Activated CD8-positive, alpha-beta memory T cell treated with anti-CD3 and anti-CD28 coated beads, Interleukin-2, amount 10 ng/mL, durations not matched to agents 7 days and 5 days (primary cell): ENCODE data around the gene MYBL2. TPM values are rescaled to one million over a fixed set of nuclear protein-coding genes. Genes with fewer than 3 reads are reported as not detected.
A peak's percentile ranks its signal among the peaks of the same experiment; 100 is the strongest.

Experiments
- ATAC-seq: fragments of 150-1000 bp; cut with Tn5 transposase; one replicate; pipeline ENCODE4 v1.10.0; 2021; ENCODE audit warnings: moderate library complexity
- CTCF ChIA-PET: fragments of 350-600 bp; sonication (Branson Sonifier 250); formaldehyde crosslinking; loops from one replicate; lab custom pipeline; 2021; ENCODE audit warnings: antibody characterized with exemption; lab: Charles Lee
- DNase-seq: peaks from one replicate; pipeline ENCODE4 v3.0.0-alpha.2; 2020
- H3K27ac Mint-ChIP-seq: one replicate; pipeline ENCODE4 v1.8.0; 2021; ENCODE audit warnings: mild to moderate bottlenecking, mixed read lengths
- H3K27me3 Mint-ChIP-seq: one replicate; pipeline ENCODE4 v1.8.0; 2021; ENCODE audit warnings: mixed read lengths
- H3K36me3 Mint-ChIP-seq: one replicate; pipeline ENCODE4 v1.8.0; 2021; ENCODE audit warnings: mild to moderate bottlenecking, mixed read lengths
- H3K4me1 Mint-ChIP-seq: one replicate; pipeline ENCODE4 v1.8.0; 2021; ENCODE audit warnings: mixed read lengths
- H3K4me3 Mint-ChIP-seq: one replicate; pipeline ENCODE4 v1.8.0; 2021; ENCODE audit warnings: mild to moderate bottlenecking, moderate library complexity, mixed read lengths
- H3K9me3 Mint-ChIP-seq: one replicate; pipeline ENCODE4 v1.8.0; 2022; ENCODE audit warnings: low read depth, mixed read lengths
- total RNA-seq, 2 experiments: library from RNA; stranded (reverse); gene quantifications; one replicate each; pipeline ENCODE4 v1.2.3, GENCODE V29; 2021

MYBL2 gene
- total RNA-seq, 2 experiments from 2014 or later, result 114 to 118 TPM

DNA sequence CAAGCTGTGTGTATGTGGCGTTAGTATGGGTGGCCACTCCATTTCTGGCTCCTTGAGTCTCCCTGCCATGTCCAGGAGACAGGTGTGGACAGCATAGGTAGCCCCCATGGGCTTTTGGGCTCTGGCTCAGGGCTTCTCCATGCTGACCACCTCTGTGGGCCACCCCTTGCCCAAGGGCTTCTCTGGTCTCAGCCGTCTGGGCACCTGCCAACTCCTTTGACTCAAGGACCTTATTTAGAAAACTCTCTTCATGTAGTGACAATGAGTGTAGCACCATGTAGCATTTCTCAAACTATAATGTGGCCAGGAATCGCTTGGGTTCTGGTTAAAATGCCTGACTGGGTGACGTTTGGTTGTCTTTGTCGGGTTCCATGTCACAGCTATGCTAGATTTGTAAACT is 65.0 kb downstream of the MYBL2 start:
- H3K27me3 Mint-ChIP-seq, result peaks cover 10% of the 10 kb centered on the region
- CTCF ChIA-PET, result interaction anchor here (0.7 kb wide), 1 partner anchor 287 kb away, joined by 3 read pairs; no protein-coding TSS in a partner anchor
- no peak overlapping the region for H3K27ac Mint-ChIP-seq

DNA sequence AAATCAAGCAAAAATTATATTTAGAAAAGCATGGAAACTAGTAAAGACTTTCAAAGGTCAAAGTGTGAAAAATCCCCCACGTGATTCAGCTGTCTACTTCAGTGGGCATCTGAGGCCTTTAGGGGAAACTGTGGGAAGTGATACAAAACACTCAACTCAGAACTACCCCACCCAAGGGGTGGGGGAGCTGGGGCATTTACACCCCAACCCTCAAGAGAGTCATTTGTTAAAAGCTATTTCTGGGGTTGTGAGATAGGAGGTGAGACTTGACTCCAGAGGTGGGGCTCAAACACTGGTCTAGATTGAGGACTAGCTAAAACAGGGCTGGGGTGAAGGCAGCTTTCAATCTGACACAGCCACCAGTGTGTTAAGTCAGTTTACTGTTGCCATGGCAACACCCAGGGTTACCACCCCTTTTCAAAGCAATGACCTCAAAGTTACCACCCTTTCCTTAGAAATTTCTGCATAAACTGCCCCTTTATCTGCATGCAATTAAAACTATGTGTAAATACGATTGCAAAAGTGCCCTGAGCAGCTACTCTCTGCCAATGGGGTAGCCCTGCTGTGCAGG is 69.8 kb downstream of the MYBL2 start:
- DNase-seq (peak; percentile 71), ATAC-seq (peak; percentile 89)
- CTCF ChIA-PET, result interaction anchor here (1.0 to 1.8 kb wide), 2 partner anchors 12 to 356 kb away, joined by 4 to 9 read pairs; no protein-coding TSS in a partner anchor
- Mint-ChIP-seq H3K36me3 (no peaks in the 10 kb centered on the region), H3K9me3 (no peaks in the 10 kb centered on the region), H3K27me3 (peaks cover 17% of the 10 kb centered on the region), H3K4me1 (peaks cover 17% of the 10 kb centered on the region), H3K4me3 (no peak overlapping the region), H3K27ac (peak overlapping the region; percentile 4)

More for the DNA sequence above, 65.0 kb downstream of the MYBL2 start:
- DNase-seq, result no peak
- Mint-ChIP-seq H3K9me3 (peaks cover 2% of the 10 kb centered on the region), H3K4me3 (no peak overlapping the region), H3K36me3 (peaks cover 2% of the 10 kb centered on the region), H3K4me1 (peaks cover 26% of the 10 kb centered on the region)
- ATAC-seq, result no peak

DNA sequence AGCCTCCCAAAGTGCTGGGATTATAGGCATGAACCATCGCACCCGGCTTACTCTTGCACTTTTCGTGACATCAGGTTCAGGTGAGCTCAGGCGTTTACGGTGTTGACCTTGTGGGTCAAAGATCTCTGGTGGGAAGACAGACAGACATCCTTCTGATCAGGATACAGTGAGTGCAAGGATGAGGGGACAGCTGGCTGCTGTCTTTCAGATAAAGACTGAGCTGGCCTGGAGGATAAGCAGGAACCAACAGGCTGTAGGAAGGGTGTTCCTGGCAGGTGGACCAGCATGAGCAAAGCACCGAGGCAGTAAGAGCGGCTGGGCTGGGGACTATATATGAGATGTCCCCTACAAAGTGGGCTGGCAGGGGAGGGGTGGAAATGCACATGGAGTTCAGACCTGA is 71.0 kb downstream of the MYBL2 start:
- H3K4me3 Mint-ChIP-seq, result no peak overlapping the region
- CTCF ChIA-PET, result interaction anchor here (1.8 kb wide), 1 partner anchor 11 kb away, joined by 9 read pairs; no protein-coding TSS in a partner anchor

DNA sequence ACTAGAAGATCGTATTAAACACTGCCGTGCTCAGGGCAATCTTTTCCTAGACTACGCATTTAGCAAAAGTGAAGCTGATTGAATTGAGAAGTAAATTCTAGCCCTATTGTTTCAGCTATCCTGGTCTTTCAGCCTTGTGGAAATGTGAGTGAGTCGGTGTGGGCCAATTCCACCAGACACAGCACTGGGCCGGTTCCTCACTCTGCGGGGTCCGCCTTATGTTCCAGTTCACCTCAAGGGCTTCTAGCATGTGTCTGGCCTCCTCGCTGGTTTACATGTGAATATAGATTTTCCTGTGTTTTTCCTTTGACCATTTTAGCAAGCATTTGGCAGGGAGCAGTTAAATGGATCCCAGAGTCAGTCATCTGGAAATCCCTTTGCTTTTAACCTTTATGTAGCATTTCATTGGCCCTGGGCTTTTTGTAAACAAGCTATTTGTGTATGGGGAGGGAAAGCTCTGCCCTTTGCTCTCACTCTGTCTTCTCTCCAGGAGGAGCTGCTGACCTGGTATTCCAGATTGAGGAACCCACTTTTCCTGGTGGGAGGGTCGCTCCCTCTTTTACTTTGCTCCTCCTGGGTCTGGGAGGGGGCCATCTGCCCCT is 72.3 kb downstream of the MYBL2 start:
- Mint-ChIP-seq H3K9me3 (no peaks in the 10 kb centered on the region), H3K27ac (no peak overlapping the region), H3K36me3 (no peaks in the 10 kb centered on the region), H3K4me1 (peaks cover 14% of the 10 kb centered on the region), H3K27me3 (peaks cover 25% of the 10 kb centered on the region), H3K4me3 (no peak overlapping the region)
- DNase-seq, result no peak
- CTCF ChIA-PET, result interaction anchor here (0.7 kb wide), 1 partner anchor 11 kb away, joined by 3 read pairs; no protein-coding TSS in a partner anchor
- no peak for ATAC-seq

More for the DNA sequence above, 71.0 kb downstream of the MYBL2 start:
- ATAC-seq (no peak), DNase-seq (no peak)
- Mint-ChIP-seq H3K27me3 (peaks cover 19% of the 10 kb centered on the region), H3K27ac (no peak overlapping the region), H3K9me3 (no peaks in the 10 kb centered on the region), H3K4me1 (peaks cover 17% of the 10 kb centered on the region), H3K36me3 (no peaks in the 10 kb centered on the region)

DNA sequence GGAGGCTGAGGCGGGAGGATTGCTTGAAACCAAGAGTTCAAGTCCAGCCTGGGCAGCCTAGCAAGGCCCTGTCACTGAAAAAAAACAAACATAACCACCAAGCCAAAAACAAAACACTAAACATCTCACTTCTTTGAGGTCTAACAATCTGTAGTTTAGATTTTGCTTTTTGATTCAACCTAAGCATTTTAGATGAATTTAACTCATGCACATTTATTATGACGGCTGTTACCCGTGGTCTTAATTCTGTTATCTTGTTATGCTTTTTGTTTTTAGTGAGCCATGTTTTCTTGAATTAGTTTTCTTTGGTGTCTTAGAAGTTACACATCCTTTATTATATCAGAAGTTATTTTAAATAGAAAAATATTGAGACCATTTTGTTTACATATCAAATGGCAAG is 73.7 kb downstream of the MYBL2 start:
- Mint-ChIP-seq H3K36me3 (no peaks in the 10 kb centered on the region), H3K27ac (no peak overlapping the region), H3K4me3 (no peak overlapping the region), H3K9me3 (no peaks in the 10 kb centered on the region), H3K4me1 (peaks cover 14% of the 10 kb centered on the region), H3K27me3 (peaks cover 27% of the 10 kb centered on the region)
- DNase-seq (no peak), ATAC-seq (no peak)
- CTCF ChIA-PET, result no interaction called here

DNA sequence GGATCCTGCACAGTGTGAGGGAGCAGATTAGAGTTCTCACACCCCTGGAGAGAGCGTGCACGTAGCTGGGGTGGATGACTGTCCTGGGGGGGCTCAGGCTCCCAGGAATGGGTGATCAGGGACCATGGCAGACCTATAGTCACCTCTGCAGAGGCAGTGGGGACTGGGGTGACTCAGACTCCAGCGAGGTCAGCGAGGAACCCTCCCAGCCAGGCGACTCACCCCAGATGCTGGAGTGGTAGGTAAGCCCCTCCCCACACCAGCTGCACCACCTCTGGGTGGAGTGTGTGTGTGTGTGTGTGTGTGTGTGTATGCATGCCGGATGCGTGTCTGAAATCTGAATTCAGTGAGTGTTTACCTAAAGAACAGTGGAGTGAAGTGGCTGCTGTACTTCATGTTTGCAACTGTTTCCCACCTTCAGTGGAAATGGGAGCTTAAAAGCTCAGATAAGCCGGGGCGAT is 77.3 kb downstream of the MYBL2 start:
- CTCF ChIA-PET, result no interaction called here
- ATAC-seq (no peak), DNase-seq (no peak)
- Mint-ChIP-seq H3K4me3 (no peak overlapping the region), H3K4me1 (peaks cover 8% of the 10 kb centered on the region), H3K27me3 (peaks cover 39% of the 10 kb centered on the region), H3K27ac (no peak overlapping the region), H3K36me3 (peaks cover 2% of the 10 kb centered on the region), H3K9me3 (no peaks in the 10 kb centered on the region)

DNA sequence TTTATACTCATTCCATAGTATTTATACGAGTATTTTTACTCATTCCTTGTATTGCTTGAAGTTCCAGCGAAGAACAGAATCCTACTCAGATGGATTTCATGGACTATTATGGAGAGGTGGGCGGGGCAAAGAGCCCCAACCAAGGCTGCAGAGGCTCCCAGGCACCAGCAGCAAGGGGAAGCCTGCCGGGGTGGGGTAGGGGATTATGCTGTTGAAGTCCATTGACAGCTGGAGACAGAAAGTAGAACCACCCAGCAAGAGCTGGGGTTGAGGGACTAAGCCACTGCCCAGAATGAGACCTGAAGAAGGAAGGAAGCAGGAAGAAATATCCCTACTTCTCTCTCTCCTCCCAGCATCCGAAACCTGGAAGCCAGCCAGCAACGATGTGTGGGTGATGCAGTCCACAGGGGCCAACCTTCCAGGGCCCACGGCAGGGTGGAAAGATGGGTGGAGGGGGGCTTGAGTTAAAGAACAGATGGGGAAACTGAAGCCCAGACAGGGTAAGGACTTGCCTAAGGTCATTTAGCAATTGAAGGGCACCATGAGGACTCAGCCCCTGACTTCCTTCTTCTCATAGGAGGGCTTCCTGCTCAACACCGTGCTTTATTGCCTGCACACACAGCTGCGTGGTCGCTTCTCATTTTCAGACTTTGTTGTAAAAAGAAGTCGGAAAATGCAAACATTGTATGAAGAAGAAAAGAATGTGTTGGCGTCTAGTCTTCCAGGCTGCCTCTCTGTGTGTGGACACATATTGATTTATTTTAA is 78.2 kb downstream of the MYBL2 start:
- ATAC-seq (no peak), DNase-seq (no peak)
- Mint-ChIP-seq H3K27ac (no peak overlapping the region), H3K4me3 (no peak overlapping the region), H3K27me3 (peaks cover 39% of the 10 kb centered on the region), H3K9me3 (no peaks in the 10 kb centered on the region), H3K36me3 (peaks cover 2% of the 10 kb centered on the region), H3K4me1 (peaks cover 16% of the 10 kb centered on the region)
- CTCF ChIA-PET, result no interaction called here

DNA sequence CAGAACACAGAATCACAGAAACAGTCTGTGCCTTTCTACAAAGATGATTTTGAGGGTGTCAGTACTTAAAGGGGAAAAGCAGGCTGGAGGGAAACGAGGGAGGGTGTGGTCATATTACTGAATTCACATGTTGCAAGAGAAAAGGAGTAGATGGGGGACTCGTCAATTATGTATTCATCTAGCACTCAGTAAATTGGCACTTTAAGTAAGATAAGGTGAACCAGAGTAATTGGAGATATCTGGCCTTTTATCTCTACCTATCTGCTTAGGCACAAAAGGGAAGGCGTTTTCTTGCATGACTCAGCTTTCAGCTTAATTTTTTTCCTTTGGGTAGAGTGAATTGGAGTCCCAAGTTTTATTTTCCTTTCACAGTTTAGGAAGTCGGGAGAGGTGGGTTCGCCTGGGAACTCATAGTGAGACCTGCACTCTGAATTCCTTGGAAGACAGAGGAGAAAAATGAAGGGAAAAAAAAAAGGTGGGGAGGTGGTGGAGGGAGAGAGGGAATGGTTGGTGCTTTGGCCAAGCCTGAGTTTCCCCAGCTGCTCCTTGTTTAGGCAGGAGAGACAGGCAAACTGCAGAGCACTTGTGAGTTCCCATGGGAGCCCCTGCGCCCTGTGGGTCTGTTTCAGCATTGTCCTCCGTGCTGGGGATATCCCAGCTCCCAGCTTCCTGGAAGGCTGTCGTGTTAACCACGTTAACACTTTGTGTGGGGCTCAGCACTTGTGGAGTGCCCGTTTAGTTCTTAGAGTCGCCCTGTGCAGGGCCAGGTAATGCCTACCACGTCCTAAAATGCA is 79.6 kb downstream of the MYBL2 start:
- Mint-ChIP-seq H3K4me3 (no peak overlapping the region), H3K27me3 (peaks cover 33% of the 10 kb centered on the region), H3K27ac (no peak overlapping the region), H3K9me3 (no peaks in the 10 kb centered on the region), H3K4me1 (peaks cover 28% of the 10 kb centered on the region), H3K36me3 (peaks cover 3% of the 10 kb centered on the region)
- DNase-seq (no peak), ATAC-seq (no peak)
- CTCF ChIA-PET, result no interaction called here

DNA sequence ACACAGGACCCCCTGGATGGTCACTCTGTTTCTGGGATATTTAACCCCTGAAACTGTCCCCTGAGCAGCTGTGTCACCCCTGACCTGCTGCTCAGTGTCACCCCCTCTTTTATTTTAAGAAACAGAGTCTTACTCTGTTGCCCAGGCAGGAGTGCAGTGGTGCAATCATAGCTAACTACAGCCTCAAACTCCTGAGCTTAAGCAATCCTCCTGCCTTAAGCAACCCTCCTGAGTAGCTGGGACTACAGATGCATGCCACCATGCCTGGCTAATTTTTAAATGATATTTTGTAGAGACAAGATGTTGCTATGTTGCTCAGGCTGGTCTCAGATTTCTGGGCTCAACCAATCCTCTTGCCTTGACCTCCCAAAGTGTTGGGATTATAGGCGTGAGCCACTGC is 81.4 kb downstream of the MYBL2 start:
- peaks cover 19% of the 10 kb centered on the region for H3K27me3 Mint-ChIP-seq
- H3K4me3 Mint-ChIP-seq, result no peak overlapping the region
- CTCF ChIA-PET, result interaction anchor here (0.7 to 5.2 kb wide), 8 partner anchors 11 to 344 kb away, joined by 3 to 101 read pairs (median 4); no protein-coding TSS in a partner anchor
- H3K4me1 Mint-ChIP-seq, result peaks cover 45% of the 10 kb centered on the region
- no peaks in the 10 kb centered on the region for H3K9me3 Mint-ChIP-seq
- DNase-seq, result no peak
- H3K36me3 Mint-ChIP-seq, result peaks cover 6% of the 10 kb centered on the region
- no peak overlapping the region for H3K27ac Mint-ChIP-seq
- no peak for ATAC-seq

DNA sequence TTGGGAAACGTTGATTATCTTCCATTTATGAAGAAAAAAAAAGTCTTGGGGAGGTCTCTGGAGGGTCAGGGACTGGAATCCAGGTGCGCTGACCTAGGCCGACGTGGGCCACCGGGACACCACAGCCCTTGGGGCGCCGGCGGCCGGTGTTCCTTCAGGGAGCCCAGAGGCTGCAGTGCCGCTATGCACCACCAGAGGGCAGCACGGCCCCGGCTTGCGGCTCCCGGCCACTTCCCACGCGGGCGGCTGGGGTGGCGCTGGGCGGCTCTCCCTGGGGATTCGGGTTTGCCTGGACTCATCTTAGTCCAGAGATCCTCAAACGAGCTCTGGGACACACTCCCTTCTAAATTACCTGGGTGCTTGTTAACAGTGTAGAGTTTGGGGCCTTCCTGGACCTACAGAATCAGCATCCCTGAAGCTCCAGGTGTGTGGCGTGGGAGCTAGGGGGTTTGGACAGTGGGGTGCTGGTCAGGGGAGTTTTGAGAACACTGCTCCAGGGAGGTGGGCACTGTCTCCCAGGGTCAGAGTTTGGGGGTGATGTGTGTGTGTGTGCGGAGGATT is 82.9 kb downstream of the MYBL2 start:
- Mint-ChIP-seq H3K4me3 (no peak overlapping the region), H3K9me3 (no peaks in the 10 kb centered on the region), H3K36me3 (peaks cover 17% of the 10 kb centered on the region), H3K4me1 (peaks cover 50% of the 10 kb centered on the region), H3K27me3 (peaks cover 20% of the 10 kb centered on the region), H3K27ac (peak overlapping the region; percentile 72)
- CTCF ChIA-PET, result interaction anchor here (0.6 to 5.2 kb wide), 46 partner anchors 11 to 440 kb away, joined by 3 to 101 read pairs (median 4); partner anchors contain the start of gene IFT52
- ATAC-seq, result no peak
- peak; percentile 84 for DNase-seq

DNA sequence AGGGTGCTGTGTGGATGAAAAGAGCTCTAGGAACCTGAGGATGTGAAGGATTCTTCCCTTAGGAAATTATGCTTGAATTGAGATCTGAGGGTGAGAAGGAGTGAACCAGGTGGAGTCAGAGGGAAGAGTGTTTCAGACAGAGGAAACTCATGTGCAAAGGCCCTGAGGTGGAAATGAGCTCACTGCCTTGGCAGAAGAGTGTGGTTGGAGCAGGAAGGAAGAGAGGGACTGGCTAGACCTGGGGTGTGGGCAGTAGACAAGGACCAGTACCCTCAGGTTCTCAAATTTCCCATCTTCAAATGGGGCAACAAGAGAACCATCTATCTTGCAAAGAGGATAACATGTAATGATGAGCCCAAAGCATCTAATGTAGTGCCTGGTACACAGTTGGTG is 83.9 kb downstream of the MYBL2 start:
- Mint-ChIP-seq H3K27me3 (peaks cover 17% of the 10 kb centered on the region), H3K4me1 (peaks cover 50% of the 10 kb centered on the region), H3K9me3 (no peaks in the 10 kb centered on the region), H3K4me3 (peak overlapping the region; percentile 18), H3K36me3 (peaks cover 18% of the 10 kb centered on the region), H3K27ac (peak overlapping the region; percentile 90)
- ATAC-seq (no peak), DNase-seq (peak; percentile 71)
- CTCF ChIA-PET, result interaction anchor here (0.8 to 5.2 kb wide), 33 partner anchors 9 to 347 kb away, joined by 3 to 101 read pairs (median 4); no protein-coding TSS in a partner anchor
